ENCODE data around the gene FREM1. TPM values are rescaled to one million over a fixed set of nuclear protein-coding genes. Genes with fewer than 3 reads are reported as not detected.

The FREM1 gene
- total RNA-seq, 1 donor from 2014 or later: 0.85 TPM

DNA sequence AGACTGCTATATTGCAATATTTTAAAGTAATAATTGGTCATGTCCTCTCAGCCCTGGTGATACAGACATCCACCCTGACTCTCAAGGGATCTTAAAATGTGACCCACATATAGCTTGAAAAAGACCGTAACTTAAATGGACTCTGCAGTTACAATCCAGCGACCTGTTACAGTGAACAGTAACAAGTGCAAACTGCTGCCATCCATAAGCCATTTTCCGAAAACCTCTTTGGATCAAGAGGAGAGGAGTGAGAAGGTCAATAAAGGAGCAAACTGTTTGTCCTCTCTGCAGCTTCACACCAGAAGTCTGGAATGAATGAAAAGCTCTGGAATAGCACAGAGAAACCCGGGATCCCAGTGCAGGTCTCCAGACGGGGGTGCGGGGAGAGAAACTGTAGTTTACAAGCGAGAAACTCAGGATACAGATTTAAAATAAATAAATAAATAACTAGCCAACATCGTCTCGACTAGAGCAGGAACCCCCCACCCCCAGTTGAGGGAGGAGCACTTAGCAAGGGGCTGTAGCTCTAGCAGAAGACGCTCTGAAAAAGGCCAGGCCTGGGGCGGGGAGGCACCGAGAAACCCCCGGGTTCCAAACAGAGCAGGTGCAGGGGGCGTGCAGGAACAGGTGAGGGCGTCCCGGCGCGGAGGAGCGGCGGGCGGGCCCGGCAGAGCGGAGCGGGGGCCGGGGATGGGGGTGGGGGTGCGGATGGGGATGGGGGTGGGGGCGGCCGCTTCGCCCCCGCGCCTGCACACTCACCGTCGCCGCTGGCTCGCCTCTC is 217.6 kb downstream of the FREM1 start:
- intact Hi-C loops (cut with DNase I): no loop called here
- Histone ChIP-seq H3K27me3 (no peaks in the 10 kb centered on the region), H3K27ac (peak overlapping the region; percentile 31 to 35), H3K4me1 (peaks cover 0 to 6% of the 10 kb centered on the region in 2 donors), H3K9me3 (no peaks in the 10 kb centered on the region), H3K36me3 (peaks cover 2 to 13% of the 10 kb centered on the region in 2 donors), H3K4me3 (peak overlapping the region; percentile 90 to 95)
- DNase-seq (ENCODE audit: low spot score in 2 of 2): peak in 1 of 2 donors; percentile 66
- TF ChIP-seq, protein P1, sequence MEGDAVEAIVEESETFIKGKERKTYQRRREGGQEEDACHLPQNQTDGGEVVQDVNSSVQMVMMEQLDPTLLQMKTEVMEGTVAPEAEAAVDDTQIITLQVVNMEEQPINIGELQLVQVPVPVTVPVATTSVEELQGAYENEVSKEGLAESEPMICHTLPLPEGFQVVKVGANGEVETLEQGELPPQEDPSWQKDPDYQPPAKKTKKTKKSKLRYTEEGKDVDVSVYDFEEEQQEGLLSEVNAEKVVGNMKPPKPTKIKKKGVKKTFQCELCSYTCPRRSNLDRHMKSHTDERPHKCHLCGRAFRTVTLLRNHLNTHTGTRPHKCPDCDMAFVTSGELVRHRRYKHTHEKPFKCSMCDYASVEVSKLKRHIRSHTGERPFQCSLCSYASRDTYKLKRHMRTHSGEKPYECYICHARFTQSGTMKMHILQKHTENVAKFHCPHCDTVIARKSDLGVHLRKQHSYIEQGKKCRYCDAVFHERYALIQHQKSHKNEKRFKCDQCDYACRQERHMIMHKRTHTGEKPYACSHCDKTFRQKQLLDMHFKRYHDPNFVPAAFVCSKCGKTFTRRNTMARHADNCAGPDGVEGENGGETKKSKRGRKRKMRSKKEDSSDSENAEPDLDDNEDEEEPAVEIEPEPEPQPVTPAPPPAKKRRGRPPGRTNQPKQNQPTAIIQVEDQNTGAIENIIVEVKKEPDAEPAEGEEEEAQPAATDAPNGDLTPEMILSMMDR (IDR thresholded peaks at IDR 0.05): no peak

DNA sequence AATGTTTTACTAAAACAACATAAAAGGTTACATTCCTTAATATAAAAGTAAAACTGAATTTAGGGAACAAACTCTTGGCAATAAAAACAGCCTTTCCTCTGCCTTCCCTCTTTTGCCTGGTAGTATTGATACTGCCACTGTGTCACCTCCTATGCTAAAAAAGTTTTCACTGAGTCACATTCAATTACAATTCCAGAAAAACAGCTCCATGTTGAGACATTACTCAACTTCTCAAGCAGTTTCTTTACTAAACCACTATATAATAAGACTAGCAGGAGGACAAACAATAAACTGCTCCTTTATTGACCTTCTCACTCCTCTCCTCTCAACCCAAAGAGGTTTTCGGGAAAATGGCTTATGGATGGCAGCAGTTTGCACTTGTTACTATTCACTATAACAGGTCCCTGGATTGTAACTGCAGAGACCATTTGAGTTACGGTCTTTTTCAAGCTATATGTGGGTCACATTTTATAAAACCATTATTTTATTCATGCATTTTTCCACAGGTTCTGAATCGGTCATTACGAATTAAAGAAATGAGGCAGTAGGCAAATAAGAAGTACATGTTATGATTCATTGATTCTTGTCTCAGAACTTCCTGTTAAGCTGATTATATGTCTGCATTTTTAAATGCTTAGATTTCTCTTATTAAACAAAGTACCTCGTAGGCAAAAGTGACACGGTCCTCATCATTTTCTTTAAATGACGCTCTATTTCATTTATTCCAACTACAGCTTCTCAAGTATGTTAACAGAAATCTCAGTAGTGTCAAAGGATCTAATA is 219.1 kb downstream of the FREM1 start:
- H3K27me3 ChIP-seq: no peaks in the 10 kb centered on the region
- TF ChIP-seq, protein P1 (IDR thresholded peaks at IDR 0.05): no peak
- H3K4me3 ChIP-seq: no peak overlapping the region
- DNase-seq (ENCODE audit: low spot score in 2 of 2): no peak
- intact Hi-C loops (cut with DNase I): no loop called here
- no peak overlapping the region for H3K27ac ChIP-seq
- H3K9me3 ChIP-seq: no peaks in the 10 kb centered on the region
- H3K4me1 ChIP-seq: peaks cover 0 to 9% of the 10 kb centered on the region in 2 donors
- H3K36me3 ChIP-seq: peaks cover 7 to 18% of the 10 kb centered on the region in 2 donors

DNA sequence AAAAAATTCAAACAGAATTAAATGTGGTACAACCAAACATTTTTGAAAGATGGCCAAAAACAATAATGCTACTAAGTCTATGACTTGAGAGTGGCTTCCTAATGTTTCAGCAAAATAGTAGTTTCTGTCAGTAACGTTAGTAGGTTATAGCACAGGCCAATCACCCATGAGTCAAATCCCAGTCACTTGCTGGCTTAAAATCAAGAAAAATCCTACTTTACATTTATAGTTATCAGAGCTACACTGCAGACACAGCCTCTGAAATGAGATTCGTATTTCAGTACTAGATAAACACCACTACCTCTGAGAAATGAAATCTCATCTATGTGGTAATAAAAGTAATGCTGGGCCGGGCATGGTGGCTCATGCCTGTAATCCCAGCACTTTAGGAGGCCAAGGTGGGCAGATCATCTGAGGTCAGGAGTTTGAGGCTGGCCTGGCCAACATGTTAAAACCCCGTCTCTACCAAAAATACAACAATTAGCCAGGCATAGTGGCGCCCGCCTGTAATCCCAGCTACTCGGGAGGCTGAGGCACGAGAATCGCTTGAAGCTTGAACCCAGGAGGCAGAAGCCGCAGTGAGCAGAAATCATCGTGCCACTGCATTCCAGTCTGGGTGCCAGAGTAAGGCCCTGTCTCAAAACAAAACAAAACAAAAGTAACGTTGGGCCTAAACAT is 223.0 kb downstream of the FREM1 start:
- Histone ChIP-seq H3K4me1 (peaks cover 0 to 3% of the 10 kb centered on the region in 2 donors), H3K36me3 (peaks cover 8 to 20% of the 10 kb centered on the region in 2 donors), H3K27me3 (no peaks in the 10 kb centered on the region), H3K9me3 (no peaks in the 10 kb centered on the region), H3K27ac (no peak overlapping the region), H3K4me3 (no peak overlapping the region)
- no peak for DNase-seq (ENCODE audit: low spot score in 2 of 2)
- TF ChIP-seq, protein P1 (IDR thresholded peaks at IDR 0.05): no peak
- intact Hi-C loops (cut with DNase I): no loop called here

DNA sequence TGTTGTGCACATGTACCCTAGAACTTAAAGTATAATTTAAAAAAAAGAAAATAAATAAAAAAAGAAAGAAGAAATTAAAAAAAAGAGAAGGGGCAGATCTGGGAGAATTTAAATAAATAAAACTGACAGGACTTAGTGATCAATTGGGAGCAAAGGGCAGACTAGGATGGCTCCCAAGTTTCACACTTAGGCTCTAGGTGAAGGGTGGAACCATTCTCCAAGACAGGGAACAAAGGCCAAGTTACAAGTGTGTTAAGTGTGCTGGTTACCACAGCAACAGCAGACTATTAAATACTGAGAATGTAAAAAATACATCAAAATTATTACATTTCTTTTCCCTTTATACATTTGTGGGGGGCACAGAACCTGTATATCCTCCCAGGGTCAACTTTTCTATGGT is 224.1 kb downstream of the FREM1 start:
- no peak overlapping the region for H3K4me3 ChIP-seq
- TF ChIP-seq, protein P1 (IDR thresholded peaks at IDR 0.05): no peak
- no peak overlapping the region for H3K27ac ChIP-seq
- peaks cover 10 to 20% of the 10 kb centered on the region in 2 donors for H3K36me3 ChIP-seq
- H3K9me3 ChIP-seq: no peaks in the 10 kb centered on the region
- no peak for DNase-seq (ENCODE audit: low spot score in 2 of 2)
- intact Hi-C loops (cut with DNase I): no loop called here
- no peaks in the 10 kb centered on the region for H3K27me3 ChIP-seq
- H3K4me1 ChIP-seq: peaks cover 0 to 3% of the 10 kb centered on the region in 2 donors

Other genes with a start within 250 kb of the FREM1 start
- 2.3 TPM for gene ZDHHC21, start 217.0 kb downstream of the FREM1 start, total RNA-seq
- gene CER1, start 187.7 kb downstream of the FREM1 start, total RNA-seq: not detected

All from ascending aorta (tissue), 2 donors.